Heart left ventricle (tissue), 16 donors: ENCODE results near the gene C10orf143. TPM values are rescaled to one million over a fixed set of nuclear protein-coding genes. Genes with fewer than 3 reads are reported as not detected.

Experiments used
- ATAC-seq, 4 donors: fragments of 200-7000 bp; cut with Tn5 transposase; one replicate each; pipeline ENCODE4 v1.9.1; 2020 to 2022; ENCODE audit warnings: moderate library complexity in 4 of 4, mild to moderate bottlenecking in 3 of 4, moderate number of reproducible peaks in 1 of 4
- DNase-seq, 5 donors: peaks; one replicate each; pipeline ENCODE4 v3.0.0-alpha.2; 2020
- H3K27ac ChIP-seq, 12 donors: fragments of 200-600 bp; sonication (generic) in 4 of 12; one replicate each; pipeline versions ENCODE4 v1.5.0 to v1.8.0; 2016 to 2022; ENCODE audit warnings: mild to moderate bottlenecking in 2 of 12
- H3K27me3 ChIP-seq, 9 donors: fragments of 200-600 bp; sonication (generic) in 2 of 9; one replicate each; pipeline versions ENCODE4 v1.5.1 to v1.8.0; 2016 to 2022; ENCODE audit warnings: mild to moderate bottlenecking in 3 of 9
- H3K36me3 ChIP-seq, 9 donors: fragments of 200-600 bp; sonication (generic) in 2 of 9; one replicate each; pipeline versions ENCODE4 v1.5.0 to v1.8.0; 2018 to 2022; ENCODE audit warnings: mild to moderate bottlenecking in 2 of 9
- H3K4me1 ChIP-seq, 12 donors: fragments of 200-600 bp; sonication (generic) in 4 of 12; one replicate each; pipeline versions ENCODE4 v1.5.0 to v1.8.0; 2016 to 2022; ENCODE audit warnings: mild to moderate bottlenecking in 3 of 12
- H3K4me3 ChIP-seq, 12 donors: fragments of 200-600 bp; sonication (generic) in 4 of 12; one replicate each; pipeline versions ENCODE4 v1.5.0 to v1.8.0; 2017 to 2022; ENCODE audit warnings: mild to moderate bottlenecking in 9 of 12, moderate library complexity in 4 of 12
- H3K9me3 ChIP-seq, 12 donors: fragments of 200-600 bp; sonication (generic) in 4 of 12; one replicate each; pipeline versions ENCODE4 v1.5.0 to v1.8.0; 2016 to 2022; ENCODE audit warnings: mild to moderate bottlenecking in 1 of 12
- CTCF ChIP-seq, 12 donors: fragments of 200-600 bp; sonication (generic) in 4 of 12; IDR thresholded peaks; one replicate each; pipeline versions ENCODE4 v1.5.0 to v1.8.0; 2018 to 2022; ENCODE audit warnings: antibody characterized with exemption in 12 of 12, mild to moderate bottlenecking in 5 of 12
- POLR2A ChIP-seq, 2 donors: fragments of 450-650 bp; IDR thresholded peaks; one replicate each; pipeline ENCODE4 v1.6.1; 2017; ENCODE audit warnings: antibody characterized with exemption in 2 of 2, mild to moderate bottlenecking in 2 of 2, moderate library complexity in 2 of 2
- WGBS, 4 donors: extraction: QIAGEN DNeasy Blood & Tissue Kit in 2 of 4; methylation state at CpG; one replicate each; pipeline versions ENCODE4 v1.1.5 to v1.1.7; 2013 to 2018; 5-methylcytosine and 5-hydroxymethylcytosine counted together
- intact Hi-C, 10 donors: fragments of 100-400 bp; cut with DNase I; formaldehyde crosslinking; loops; one replicate each; pipeline versions ENCODE4 v1.11.1 to v1.14.2; 2022
- polyA plus RNA-seq, 2 donors: library from polyadenylated mRNA; stranded (reverse); fragments of 200-250 nt; gene quantifications; one replicate each; pipeline ENCODE4 v1.2.3, GENCODE V29; 2013
- total RNA-seq, 9 donors: library from RNA; depleted of rRNA in 2 of 9; stranded (reverse); fragments of >200 nt in 2 of 9; fragmentation: NEBNext Ultra II Directional in 3 of 9; extraction: Animal tissue kit (Norgen Biotek cat#: 25700) in 3 of 9; gene quantifications; one replicate each; pipeline versions ENCODE4 v1.1.0 to v1.2.4, GENCODE V29; 2016 to 2023
- donor health status: ischemic (EF 13 %, LVEDD 7.1; RV severe dilation, severe dysfunction).
- donor health status: healthy with polysubstance abuse.
- donor health status: DM: no; HTN: yes; CAD: no.
- donor health status: DM: no; HTN: no; CAD: no.
- donor health status: ischemic (EF 25% LVEDD 6.9; RV normal size, moderate dysfunction).
- donor health status: ischemic (EF 25% LVEDD 5.7; RV mildly dilated, moderate dysfunction).
- donor health status: healthy.
- donor health status: DM: yes; HTN: yes; CAD: no.
- donor health status: ischemic (EF 35%, LVEDD 5.7; RV mildly dilated, moderate dysfunction).
- donor health status: nonischemic (EF 11% LVEDD 7.7; RV severe dilation, severe dysfunction).
- donor health status: DM: yes; HTN: yes; CAD: no.
- donor health status: PGD.
- donor health status: ischemic (EF 29% LVEDD 5.4; RV normal size, mild dysfunction).
- donor health status: nonischemic (EF 23%, LVEDD 6.1; RV moderate dilation, normal function).

C10orf143 gene
- total and polyA plus RNA-seq, 11 donors, result 0.32 to 3.7 (median 1.6) TPM; not detected in 1

- WGBS, 4 donors, result 80 to 87% (median 84%) methylated on average over 4 of the region's 4 CpGs
- Histone ChIP-seq H3K27ac (no peak overlapping the region), H3K36me3 (no peaks in the 10 kb centered on the region), H3K27me3 (no peaks in the 10 kb centered on the region), H3K4me1 (no peaks in the 10 kb centered on the region), H3K9me3 (peaks cover 0 to 9% (median 0%) of the 10 kb centered on the region in 12 donors), H3K4me3 (no peak overlapping the region)
- intact Hi-C loops, result no loop called here
- DNase-seq, result no peak
- ATAC-seq, result no peak
- TF ChIP-seq POLR2A (IDR thresholded peaks at IDR 0.05) (no peak), CTCF (IDR thresholded peaks at IDR 0.05) (no peak)
Measured at GRCh38 chr10:130029209-130029608, 81.4 kb downstream of the C10orf143 start.

- peaks cover 0 to 9% (median 0%) of the 10 kb centered on the region in 12 donors for H3K9me3 ChIP-seq
- DNase-seq (no peak), ATAC-seq (peak in 1 of 4 donors; percentile 54)
- H3K4me3 ChIP-seq, result no peak overlapping the region
- no peaks in the 10 kb centered on the region for H3K4me1 ChIP-seq
- H3K36me3 ChIP-seq, result no peaks in the 10 kb centered on the region
- no peaks in the 10 kb centered on the region for H3K27me3 ChIP-seq
- TF ChIP-seq CTCF (IDR thresholded peaks at IDR 0.05) (no peak), POLR2A (IDR thresholded peaks at IDR 0.05) (no peak)
- intact Hi-C loops, result no loop called here
- 82 to 89% (median 86%) methylated on average over 4 of the region's 4 CpGs for WGBS, 4 donors
- H3K27ac ChIP-seq, result no peak overlapping the region
Measured at GRCh38 chr10:130028465-130028819, 82.2 kb downstream of the C10orf143 start.

GRCh38 chr10:130027716-130028464 lies 82.7 kb downstream of the C10orf143 start:
- Histone ChIP-seq H3K4me1 (no peaks in the 10 kb centered on the region), H3K9me3 (peaks cover 0 to 9% (median 0%) of the 10 kb centered on the region in 12 donors), H3K36me3 (no peaks in the 10 kb centered on the region), H3K27me3 (no peaks in the 10 kb centered on the region), H3K27ac (no peak overlapping the region), H3K4me3 (no peak overlapping the region)
- TF ChIP-seq POLR2A (IDR thresholded peaks at IDR 0.05) (no peak), CTCF (IDR thresholded peaks at IDR 0.05) (no peak)
- DNase-seq (peak in 2 of 5 donors; percentile 14 to 59), ATAC-seq (no peak)
- WGBS, 4 donors, result 74 to 84% (median 78%) methylated on average over 18 to 27 of the region's 27 CpGs
- intact Hi-C loops, result no loop called here

GRCh38 chr10:130026670-130027456 lies 83.8 kb downstream of the C10orf143 start:
- intact Hi-C loops, result no loop called here
- no peak overlapping the region for H3K4me3 ChIP-seq
- no peak for ATAC-seq
- H3K9me3 ChIP-seq, result peaks cover 0 to 4% (median 0%) of the 10 kb centered on the region in 12 donors
- H3K27ac ChIP-seq, result no peak overlapping the region
- peaks cover 0 to 6% (median 0%) of the 10 kb centered on the region in 9 donors for H3K27me3 ChIP-seq
- DNase-seq, result no peak
- WGBS, 4 donors, result 82 to 89% (median 88%) methylated on average over 13 to 30 of the region's 30 CpGs
- H3K36me3 ChIP-seq, result no peaks in the 10 kb centered on the region
- no peaks in the 10 kb centered on the region for H3K4me1 ChIP-seq
- TF ChIP-seq POLR2A (IDR thresholded peaks at IDR 0.05) (no peak), CTCF (IDR thresholded peaks at IDR 0.05) (no peak)
